Measurements from ENCODE around the gene SPATA18.

GRCh38 chr4:52110171-52110570, 59.1 kb downstream of the SPATA18 start:
- TF ChIP-seq FOXM1 (IDR thresholded peaks at IDR 0.05; ENCODE audit: borderline replicate concordance, low read depth) (no peak), REST (IDR thresholded peaks at IDR 0.05; ENCODE audit: low read depth) (no peak), CREB1 (IDR thresholded peaks at IDR 0.05; ENCODE audit: low read depth) (no peak)
